SK-N-SH treated with all-trans-retinoic acid at 6 μM for 48 hours (cell line): ENCODE measurements around the gene CBR4.
A peak's percentile ranks its signal among the peaks of the same experiment; 100 is the strongest.
"Not testable (repeated sequence)": the region's sequence is repeated elsewhere in the genome, so short reads cannot be mapped to it uniquely, and the experiment has no call there.

Experiments
- ATAC-seq: fragments of 200-7000 bp; cut with Tn5 transposase; 3 replicates; pipeline ENCODE4 v1.9.1; 2020; ENCODE audit warnings: mild to moderate bottlenecking, moderate library complexity
- ARNTL ChIP-seq: fragments of 450-650 bp; formaldehyde crosslinking; IDR thresholded peaks from 2 replicates; pipeline ENCODE4 v1.5.0; 2020; ENCODE audit warnings: low read depth, mild to moderate bottlenecking, moderate library complexity, borderline replicate concordance
- BACH2 ChIP-seq: fragments of 250-450 bp; sonication (Bioruptor Pico); IDR thresholded peaks from 2 replicates; pipeline ENCODE4 v1.9.0; 2021; ENCODE audit warnings: mild to moderate bottlenecking, borderline replicate concordance
- CREB5 ChIP-seq: fragments of 250-450 bp; sonication (Bioruptor Pico); IDR thresholded peaks from 2 replicates; pipeline ENCODE4 v1.5.1; 2020; ENCODE audit warnings: low read depth, mild to moderate bottlenecking, moderate library complexity
- CSDC2 ChIP-seq: fragments of 250-450 bp; sonication (Bioruptor Pico); IDR thresholded peaks from 2 replicates; pipeline ENCODE4 v1.5.0; 2020; ENCODE audit warnings: mild to moderate bottlenecking, moderate library complexity
- ESRRG ChIP-seq: fragments of 250-450 bp; sonication (Bioruptor Pico); IDR thresholded peaks from 2 replicates; pipeline ENCODE4 v1.6.1; 2021; ENCODE audit warnings: mild to moderate bottlenecking
- GLIS3 ChIP-seq: fragments of 250-450 bp; sonication (Bioruptor Pico); IDR thresholded peaks from 2 replicates; pipeline ENCODE4 v1.5.0; 2020; ENCODE audit warnings: mild to moderate bottlenecking, moderate library complexity
- ISL1 ChIP-seq: fragments of 250-450 bp; sonication (Bioruptor Pico); IDR thresholded peaks from 2 replicates; pipeline ENCODE4 v2.1.2; 2022; ENCODE audit warnings: mild to moderate bottlenecking, moderate library complexity
- OSR1 ChIP-seq: fragments of 250-450 bp; sonication (Bioruptor Pico); IDR thresholded peaks from 2 replicates; pipeline ENCODE4 v1.8.0; 2022; ENCODE audit warnings: moderate library complexity, mild to moderate bottlenecking, inconsistent platforms
- PATZ1 ChIP-seq: fragments of 250-450 bp; sonication (Bioruptor Pico); IDR thresholded peaks from 2 replicates; pipeline ENCODE4 v1.8.0; 2020; ENCODE audit warnings: mild to moderate bottlenecking, moderate library complexity, borderline replicate concordance
- POU6F1 ChIP-seq: fragments of 250-450 bp; sonication (Bioruptor Pico); IDR thresholded peaks from 2 replicates; pipeline ENCODE4 v1.8.0; 2021; ENCODE audit warnings: low read depth, mild to moderate bottlenecking, moderate library complexity, borderline replicate concordance
- PPARA ChIP-seq: fragments of 250-450 bp; sonication (Bioruptor Pico); IDR thresholded peaks from 2 replicates; pipeline ENCODE4 v1.5.0; 2020; ENCODE audit warnings: mild to moderate bottlenecking, borderline replicate concordance
- RARB ChIP-seq: fragments of 250-450 bp; sonication (Bioruptor Pico); IDR thresholded peaks from 2 replicates; pipeline ENCODE4 v1.8.0; 2021; ENCODE audit warnings: mild to moderate bottlenecking, moderate library complexity
- TCF4 ChIP-seq: fragments of 250-450 bp; sonication (Bioruptor Pico); IDR thresholded peaks from 2 replicates; pipeline ENCODE4 v1.8.0; 2021; ENCODE audit warnings: mild to moderate bottlenecking, moderate library complexity, borderline replicate concordance
- TOX ChIP-seq: fragments of 250-450 bp; sonication (Bioruptor Pico); IDR thresholded peaks from 2 replicates; pipeline ENCODE4 v1.8.0; 2021; ENCODE audit warnings: mild to moderate bottlenecking, moderate library complexity, borderline replicate concordance
- TSHZ2 ChIP-seq: fragments of 250-450 bp; sonication (Bioruptor Pico); IDR thresholded peaks from 2 replicates; pipeline ENCODE4 v1.5.0; 2020; ENCODE audit warnings: mild to moderate bottlenecking, moderate library complexity
- ZC3H10 ChIP-seq: fragments of 250-450 bp; sonication (Bioruptor Pico); IDR thresholded peaks from 2 replicates; pipeline ENCODE4 v1.5.1; 2021; ENCODE audit warnings: mild to moderate bottlenecking, moderate library complexity
- ZFP3 ChIP-seq: fragments of 250-450 bp; sonication (Bioruptor Pico); IDR thresholded peaks from 2 replicates; pipeline ENCODE4 v1.5.0; 2020; ENCODE audit warnings: mild to moderate bottlenecking, moderate library complexity
- ZNF565 ChIP-seq: fragments of 450-650 bp; formaldehyde crosslinking; conservative IDR thresholded peaks from 2 replicates; pipeline ENCODE4 v1.5.0; 2020; ENCODE audit warnings: low read depth, mild to moderate bottlenecking, moderate library complexity
- ZNF70 ChIP-seq: fragments of 450-650 bp; formaldehyde crosslinking; IDR thresholded peaks from 2 replicates; pipeline ENCODE4 v1.5.0; 2020; ENCODE audit warnings: mild to moderate bottlenecking, moderate library complexity

The CBR4 gene

GRCh38 chr4:169040559-169041261 lies 30.7 kb upstream of the CBR4 start:
- no peak for TF ChIP-seq ZFP3 (CRISPR knock-in tag)
- TF ChIP-seq PATZ1 (CRISPR knock-in tag) = no peak
- TF ChIP-seq TCF4 = no peak
- TF ChIP-seq ZNF70 = no peak
- no peak for TF ChIP-seq ARNTL (CRISPR knock-in tag)
- TF ChIP-seq ZNF565 (CRISPR knock-in tag) = no peak
- no peak for TF ChIP-seq ESRRG
- TF ChIP-seq GLIS3 (CRISPR knock-in tag) = no peak
- TF ChIP-seq TOX (CRISPR knock-in tag) = no peak
- no peak for TF ChIP-seq ISL1 (CRISPR knock-in tag)
- TF ChIP-seq ZC3H10 (CRISPR knock-in tag) = no peak
- no peak for TF ChIP-seq POU6F1
- no peak for TF ChIP-seq CREB5 (CRISPR knock-in tag)
- TF ChIP-seq PPARA = no peak
- TF ChIP-seq TSHZ2 (CRISPR knock-in tag) = no peak
- no peak for TF ChIP-seq RARB (CRISPR knock-in tag)
- no peak for TF ChIP-seq OSR1 (CRISPR knock-in tag)
- no peak for TF ChIP-seq BACH2 (CRISPR knock-in tag)
- no peak for TF ChIP-seq CSDC2
- ATAC-seq = no peak

GRCh38 chr4:169039251-169039954 lies 29.3 kb upstream of the CBR4 start:
- no peak for ATAC-seq
- TF ChIP-seq TCF4 (peak; percentile 42; the same call in 1 of the 2 replicates), ISL1 (CRISPR knock-in tag) (no peak)

- no peak for ATAC-seq
- no peak for TF ChIP-seq ARNTL (CRISPR knock-in tag)
These were observed 27.5 kb upstream of the CBR4 start for GRCh38 chr4:169037506-169037905.

GRCh38 chr4:169035871-169036620 lies 26.0 kb upstream of the CBR4 start:
- not testable (repeated sequence) for ATAC-seq
